Fibroblast of lung (primary cell): Measurements from ENCODE around the gene CSF2RB.

Experiments
- EZH2 ChIP-seq: IDR thresholded peaks from 2 replicates; pipeline ENCODE4 v1.5.1; 2012; ENCODE audit warnings: low read length, control low read depth, mild to moderate bottlenecking; ENCODE audit errors: missing control alignments
- TF ChIP-seq, protein P1 (sequence below), 2 donors: IDR thresholded peaks in 1 of 2; conservative IDR thresholded peaks in 1 of 2; 1 replicate in 1 of 2; 2 replicates in 1 of 2; pipeline ENCODE4 v1.5.1; 2011 to 2012; ENCODE audit warnings: low read length in 2 of 2, control low read depth in 1 of 2, inconsistent platforms in 1 of 2, low read depth in 1 of 2, mild to moderate bottlenecking in 1 of 2

DNA sequence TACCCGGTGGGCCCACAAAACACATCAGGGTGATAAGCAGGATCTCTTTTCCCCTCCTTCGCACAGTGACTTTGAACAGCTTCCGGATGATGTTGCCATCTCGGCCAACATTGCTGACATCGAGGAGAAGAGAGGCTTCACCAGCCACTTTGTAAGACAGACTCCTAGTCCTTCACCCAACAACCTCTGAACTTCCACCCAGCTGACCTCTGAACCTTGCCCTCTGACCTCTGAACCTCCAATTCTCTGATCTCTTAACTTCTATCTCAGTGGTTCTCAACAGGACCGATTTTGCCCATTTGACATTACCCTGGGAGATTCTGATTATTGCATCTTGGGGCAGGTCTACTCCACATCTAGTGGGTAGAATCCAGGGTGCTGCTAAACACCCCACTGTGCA is 49.4 kb upstream of the CSF2RB start:
- TF ChIP-seq, protein P1, sequence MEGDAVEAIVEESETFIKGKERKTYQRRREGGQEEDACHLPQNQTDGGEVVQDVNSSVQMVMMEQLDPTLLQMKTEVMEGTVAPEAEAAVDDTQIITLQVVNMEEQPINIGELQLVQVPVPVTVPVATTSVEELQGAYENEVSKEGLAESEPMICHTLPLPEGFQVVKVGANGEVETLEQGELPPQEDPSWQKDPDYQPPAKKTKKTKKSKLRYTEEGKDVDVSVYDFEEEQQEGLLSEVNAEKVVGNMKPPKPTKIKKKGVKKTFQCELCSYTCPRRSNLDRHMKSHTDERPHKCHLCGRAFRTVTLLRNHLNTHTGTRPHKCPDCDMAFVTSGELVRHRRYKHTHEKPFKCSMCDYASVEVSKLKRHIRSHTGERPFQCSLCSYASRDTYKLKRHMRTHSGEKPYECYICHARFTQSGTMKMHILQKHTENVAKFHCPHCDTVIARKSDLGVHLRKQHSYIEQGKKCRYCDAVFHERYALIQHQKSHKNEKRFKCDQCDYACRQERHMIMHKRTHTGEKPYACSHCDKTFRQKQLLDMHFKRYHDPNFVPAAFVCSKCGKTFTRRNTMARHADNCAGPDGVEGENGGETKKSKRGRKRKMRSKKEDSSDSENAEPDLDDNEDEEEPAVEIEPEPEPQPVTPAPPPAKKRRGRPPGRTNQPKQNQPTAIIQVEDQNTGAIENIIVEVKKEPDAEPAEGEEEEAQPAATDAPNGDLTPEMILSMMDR (conservative IDR thresholded peaks at IDR 0.05 in 1 of 2, IDR thresholded peaks at IDR 0.05 in 1 of 2; ENCODE audit: low read depth in 1 of 2, low read length in 2 of 2) = no peak
- TF ChIP-seq EZH2 = no peak
